HepG2 (cell line): ENCODE measurements around the gene AK6. TPM values are rescaled to one million over a fixed set of nuclear protein-coding genes. Genes with fewer than 3 reads are reported as not detected.
A peak's percentile ranks its signal among the peaks of the same experiment; 100 is the strongest.

Experiments
- AGO2 ChIP-seq: fragments of 200-400 bp; formaldehyde crosslinking; optimal IDR thresholded peaks from 2 replicates; pipeline ENCODE3; 2017; ENCODE audit warnings: mild to moderate bottlenecking, low read depth, low read length, moderate library complexity
- CCDC6 ChIP-seq: sonication (generic); formaldehyde crosslinking; IDR thresholded peaks from 2 replicates; pipeline ENCODE4 v1.8.1; 2022; ENCODE audit warnings: mild to moderate bottlenecking, missing genetic modification reagents, moderate library complexity
- DDIT3 ChIP-seq: sonication (generic); formaldehyde crosslinking; IDR thresholded peaks from 2 replicates; pipeline ENCODE4 v1.4.0; 2020; ENCODE audit warnings: mild to moderate bottlenecking, missing genetic modification reagents
- DR1 ChIP-seq: sonication (generic); formaldehyde crosslinking; IDR thresholded peaks from 2 replicates; pipeline ENCODE4 v1.8.0; 2021; ENCODE audit warnings: mild to moderate bottlenecking, missing genetic modification reagents, inconsistent platforms
- DRAP1 ChIP-seq: IDR thresholded peaks from 2 replicates; pipeline ENCODE4 v1.6.1; 2016; ENCODE audit warnings: missing genetic modification reagents, missing compliant biosample characterization
- FOXK1 ChIP-seq: sonication (generic); formaldehyde crosslinking; IDR thresholded peaks from 2 replicates; pipeline ENCODE4 v1.4.0; 2020; ENCODE audit warnings: low read depth, missing genetic modification reagents, borderline replicate concordance
- FOXM1 ChIP-seq: sonication (generic); formaldehyde crosslinking; IDR thresholded peaks from 2 replicates; pipeline ENCODE4 v1.5.0; 2020; ENCODE audit warnings: missing genetic modification reagents
- ISX ChIP-seq: sonication (generic); formaldehyde crosslinking; conservative IDR thresholded peaks from 2 replicates; pipeline ENCODE4 v1.5.0; 2020; ENCODE audit warnings: missing genetic modification reagents
- KDM1A ChIP-seq: IDR thresholded peaks from 2 replicates; pipeline ENCODE4 v1.6.1; 2016; ENCODE audit warnings: missing compliant biosample characterization
- KLF15 ChIP-seq: sonication (generic); formaldehyde crosslinking; IDR thresholded peaks from 2 replicates; pipeline ENCODE4 v1.8.1; 2023; ENCODE audit warnings: borderline replicate concordance, mild to moderate bottlenecking, inconsistent platforms, missing genetic modification reagents, mixed read lengths
- MEF2D ChIP-seq: sonication (generic); formaldehyde crosslinking; IDR thresholded peaks from 2 replicates; pipeline ENCODE4 v1.5.1; 2020; ENCODE audit warnings: mild to moderate bottlenecking, missing genetic modification reagents
- NFE2 ChIP-seq: sonication (generic); formaldehyde crosslinking; IDR thresholded peaks from 2 replicates; pipeline ENCODE4 v1.4.0; 2020; ENCODE audit warnings: missing genetic modification reagents
- NFYB ChIP-seq: sonication (generic); formaldehyde crosslinking; IDR thresholded peaks from 2 replicates; pipeline ENCODE4 v1.4.0; 2020; ENCODE audit warnings: missing genetic modification reagents
- SNAI1 ChIP-seq: sonication (generic); formaldehyde crosslinking; IDR thresholded peaks from 2 replicates; pipeline ENCODE4 v1.5.0; 2020; ENCODE audit warnings: mild to moderate bottlenecking, missing genetic modification reagents, borderline replicate concordance
- STAG1 ChIP-seq: sonication (generic); formaldehyde crosslinking; IDR thresholded peaks from 2 replicates; pipeline ENCODE4 v1.4.0; 2020; ENCODE audit warnings: missing genetic modification reagents
- TGIF2 ChIP-seq: IDR thresholded peaks from 2 replicates; pipeline ENCODE4 v1.6.1; 2016; ENCODE audit warnings: control low read depth, missing compliant biosample characterization
- ZNF253 ChIP-seq: sonication (generic); formaldehyde crosslinking; IDR thresholded peaks from 2 replicates; pipeline ENCODE4 v1.8.0; 2022; ENCODE audit warnings: mild to moderate bottlenecking, missing genetic modification reagents, borderline replicate concordance
- ZNF329 ChIP-seq: sonication (generic); formaldehyde crosslinking; IDR thresholded peaks from 2 replicates; pipeline ENCODE4 v1.9.0; 2021; ENCODE audit warnings: low read depth, mild to moderate bottlenecking, missing genetic modification reagents
- ZNF431 ChIP-seq: sonication (generic); formaldehyde crosslinking; IDR thresholded peaks from 2 replicates; pipeline ENCODE4 v1.9.0; 2022; ENCODE audit warnings: missing genetic modification reagents, low read depth, mild to moderate bottlenecking, borderline replicate concordance
- ZNF550 ChIP-seq: sonication (generic); formaldehyde crosslinking; IDR thresholded peaks from 2 replicates; pipeline ENCODE4 v1.4.0; 2020; ENCODE audit warnings: mild to moderate bottlenecking, missing genetic modification reagents, borderline replicate concordance
- ZNF577 ChIP-seq: sonication (generic); formaldehyde crosslinking; IDR thresholded peaks from 2 replicates; pipeline ENCODE4 v1.4.0; 2020; ENCODE audit warnings: mild to moderate bottlenecking, low read depth, missing genetic modification reagents, borderline replicate concordance
- ZNF580 ChIP-seq: IDR thresholded peaks from 2 replicates; pipeline ENCODE4 v1.6.1; 2016; ENCODE audit warnings: low read depth, borderline replicate concordance
- ZNF878 ChIP-seq: sonication (generic); formaldehyde crosslinking; IDR thresholded peaks from 2 replicates; pipeline ENCODE4 v1.8.1; 2023; ENCODE audit warnings: mild to moderate bottlenecking, missing genetic modification reagents, moderate library complexity
- ZSCAN12 ChIP-seq: sonication (generic); formaldehyde crosslinking; IDR thresholded peaks from 2 replicates; pipeline ENCODE4 v1.9.0; 2021; ENCODE audit warnings: mild to moderate bottlenecking, missing genetic modification reagents
- polyA plus RNA-seq, 8 experiments: library from polyadenylated mRNA; depleted of rRNA in 3 of 8; stranded (reverse) in 7 of 8; unstranded in 1 of 8; fragments of >200 nt; fragmentation: Illumina TruSeq in 4 of 8; extraction: Trizol in 4 of 8; gene quantifications; 2 replicates each; pipeline versions ENCODE4 v1.2.1 to v1.2.3, GENCODE V29; 2011 to 2016; ENCODE audit warnings: low read depth in 4 of 8, missing spikeins in 1 of 8, mixed read lengths in 1 of 8; ENCODE audit not compliant: insufficient read depth in 1 of 8
- total RNA-seq, 5 experiments: library from RNA; depleted of rRNA; stranded (reverse); fragments of >200 nt; fragmentation: Illumina TruSeq; extraction: Trizol; gene quantifications; 2 replicates each; pipeline ENCODE4 v1.2.3, GENCODE V29; 2016; ENCODE audit warnings: low read depth in 1 of 5
- TF ChIP-seq, protein P1 (sequence below): sonication (generic); formaldehyde crosslinking; IDR thresholded peaks from 2 replicates; pipeline ENCODE4 v1.8.1; 2023; ENCODE audit warnings: mild to moderate bottlenecking, missing genetic modification reagents, borderline replicate concordance
- TF ChIP-seq, protein P2 (sequence below): sonication (generic); formaldehyde crosslinking; IDR thresholded peaks from 2 replicates; pipeline ENCODE4 v1.4.0; 2020; ENCODE audit warnings: missing genetic modification reagents
- TF ChIP-seq, protein P3 (sequence below): sonication (generic); formaldehyde crosslinking; IDR thresholded peaks from 2 replicates; pipeline ENCODE4 v1.4.0; 2020; ENCODE audit warnings: missing genetic modification reagents, mild to moderate bottlenecking, borderline replicate concordance

The AK6 gene
- total and polyA plus RNA-seq, 2 of the 13 experiments (the other 11 are each of a cell fraction or from before 2014, with no cell fraction given): 31.1 to 77.2 TPM

DNA sequence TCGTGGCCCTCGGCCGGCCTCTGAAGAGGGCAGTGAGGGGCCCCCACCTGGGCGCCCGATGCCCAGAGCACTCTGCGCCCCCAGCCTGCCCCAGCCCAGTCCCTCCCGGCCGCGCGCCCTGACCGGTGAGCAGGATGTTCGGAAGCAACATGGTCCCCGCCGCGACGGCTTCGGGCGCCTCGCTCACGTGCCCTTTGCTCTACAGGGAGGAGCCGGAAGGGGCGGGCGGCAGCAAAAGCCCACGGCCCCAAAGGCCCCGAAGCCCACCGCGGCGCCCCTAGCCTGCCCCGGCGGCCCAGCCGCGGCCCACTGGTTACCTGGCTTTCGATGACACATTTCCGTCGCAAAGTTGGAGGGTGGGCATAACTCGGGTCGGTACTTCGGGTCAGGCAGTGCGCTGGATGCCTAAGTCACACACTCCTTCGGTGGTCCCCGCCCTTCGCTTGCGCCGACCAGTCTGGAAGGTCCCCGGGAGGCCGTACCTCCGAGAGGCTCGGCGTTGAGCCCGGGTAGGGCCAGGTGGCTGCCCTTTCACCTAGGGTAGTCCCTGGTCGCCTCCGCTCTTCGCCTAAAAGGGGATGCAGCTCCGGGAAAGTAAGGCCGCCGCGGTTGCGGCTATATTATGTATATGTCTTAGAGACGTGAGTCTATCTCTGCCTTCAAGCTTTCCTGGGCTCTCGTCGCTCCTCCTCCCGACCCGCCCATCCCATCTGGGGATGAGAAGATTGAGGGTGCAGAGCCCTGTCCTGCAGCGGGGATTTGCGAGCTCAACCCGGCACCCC is at the start of gene AK6, which contains the start of the genes RAD17 and TAF9 (continued):
- TF ChIP-seq, protein P1, sequence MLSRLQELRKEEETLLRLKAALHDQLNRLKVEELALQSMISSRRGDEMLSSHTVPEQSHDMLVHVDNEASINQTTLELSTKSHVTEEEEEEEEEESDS (CRISPR knock-in tag): peak; percentile 84
- TF ChIP-seq DDIT3 (no peak), TGIF2 (CRISPR knock-in tag) (0 out of 2 replicates have a peak, but pooled peaks have one; percentile 76), AGO2 (peak; percentile 77), MEF2D (CRISPR knock-in tag) (no peak), ZNF878 (CRISPR knock-in tag) (peak; percentile 64; the same call in 1 of the 2 replicates), ZNF329 (no peak; the same call in 1 of the 2 replicates), SNAI1 (CRISPR knock-in tag) (no peak), ZNF431 (CRISPR knock-in tag) (0 out of 2 replicates have a peak, but pooled peaks have one; percentile 63), STAG1 (no peak), FOXK1 (CRISPR knock-in tag) (peak; percentile 65), ZSCAN12 (CRISPR knock-in tag) (peak; percentile 11; the same call in 1 of the 2 replicates), FOXM1 (CRISPR knock-in tag) (no peak), DR1 (CRISPR knock-in tag) (peak; percentile 78), DRAP1 (CRISPR knock-in tag) (peak; percentile 39; the same call in 1 of the 2 replicates), KLF15 (CRISPR knock-in tag) (peak; percentile 1; the same call in 1 of the 2 replicates), ISX (CRISPR knock-in tag) (peak; percentile 24; the same call in 1 of the 2 replicates), CCDC6 (CRISPR knock-in tag) (no peak; the same call in 1 of the 2 replicates), ZNF580 (CRISPR knock-in tag) (peak; percentile 88; the same call in 1 of the 2 replicates), NFE2 (CRISPR knock-in tag) (no peak), KDM1A (CRISPR knock-in tag) (no peak), ZNF577 (CRISPR knock-in tag) (0 out of 2 replicates have a peak, but pooled peaks have one; percentile 56), NFYB (CRISPR knock-in tag) (peak; percentile 56), ZNF253 (CRISPR knock-in tag) (peak; percentile 34; the same call in 1 of the 2 replicates), ZNF550 (no peak)
- TF ChIP-seq, protein P2, sequence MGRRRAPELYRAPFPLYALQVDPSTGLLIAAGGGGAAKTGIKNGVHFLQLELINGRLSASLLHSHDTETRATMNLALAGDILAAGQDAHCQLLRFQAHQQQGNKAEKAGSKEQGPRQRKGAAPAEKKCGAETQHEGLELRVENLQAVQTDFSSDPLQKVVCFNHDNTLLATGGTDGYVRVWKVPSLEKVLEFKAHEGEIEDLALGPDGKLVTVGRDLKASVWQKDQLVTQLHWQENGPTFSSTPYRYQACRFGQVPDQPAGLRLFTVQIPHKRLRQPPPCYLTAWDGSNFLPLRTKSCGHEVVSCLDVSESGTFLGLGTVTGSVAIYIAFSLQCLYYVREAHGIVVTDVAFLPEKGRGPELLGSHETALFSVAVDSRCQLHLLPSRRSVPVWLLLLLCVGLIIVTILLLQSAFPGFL: no peak
- TF ChIP-seq, protein P3, sequence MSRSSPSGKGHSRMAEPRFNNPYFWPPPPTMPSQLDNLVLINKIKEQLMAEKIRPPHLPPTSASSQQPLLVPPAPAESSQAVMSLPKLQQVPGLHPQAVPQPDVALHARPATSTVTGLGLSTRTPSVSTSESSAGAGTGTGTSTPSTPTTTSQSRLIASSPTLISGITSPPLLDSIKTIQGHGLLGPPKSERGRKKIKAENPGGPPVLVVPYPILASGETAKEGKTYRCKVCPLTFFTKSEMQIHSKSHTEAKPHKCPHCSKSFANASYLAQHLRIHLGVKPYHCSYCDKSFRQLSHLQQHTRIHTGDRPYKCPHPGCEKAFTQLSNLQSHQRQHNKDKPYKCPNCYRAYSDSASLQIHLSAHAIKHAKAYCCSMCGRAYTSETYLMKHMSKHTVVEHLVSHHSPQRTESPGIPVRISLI: peak; percentile 53; the same call in 1 of the 2 replicates
